HG03378 (cell line): ENCODE measurements around the gene PRPSAP1.
"Not testable (repeated sequence)": the region's sequence is repeated elsewhere in the genome, so short reads cannot be mapped to it uniquely, and the experiment has no call there.

Experiments
- ATAC-seq: cut with Tn5 transposase; IDR thresholded peaks from one replicate; pipeline ENCODE4 v1.9.1; 2021; ENCODE audit warnings: mild to moderate bottlenecking, moderate library complexity; ENCODE audit not compliant: unreplicated experiment

The PRPSAP1 gene

DNA sequence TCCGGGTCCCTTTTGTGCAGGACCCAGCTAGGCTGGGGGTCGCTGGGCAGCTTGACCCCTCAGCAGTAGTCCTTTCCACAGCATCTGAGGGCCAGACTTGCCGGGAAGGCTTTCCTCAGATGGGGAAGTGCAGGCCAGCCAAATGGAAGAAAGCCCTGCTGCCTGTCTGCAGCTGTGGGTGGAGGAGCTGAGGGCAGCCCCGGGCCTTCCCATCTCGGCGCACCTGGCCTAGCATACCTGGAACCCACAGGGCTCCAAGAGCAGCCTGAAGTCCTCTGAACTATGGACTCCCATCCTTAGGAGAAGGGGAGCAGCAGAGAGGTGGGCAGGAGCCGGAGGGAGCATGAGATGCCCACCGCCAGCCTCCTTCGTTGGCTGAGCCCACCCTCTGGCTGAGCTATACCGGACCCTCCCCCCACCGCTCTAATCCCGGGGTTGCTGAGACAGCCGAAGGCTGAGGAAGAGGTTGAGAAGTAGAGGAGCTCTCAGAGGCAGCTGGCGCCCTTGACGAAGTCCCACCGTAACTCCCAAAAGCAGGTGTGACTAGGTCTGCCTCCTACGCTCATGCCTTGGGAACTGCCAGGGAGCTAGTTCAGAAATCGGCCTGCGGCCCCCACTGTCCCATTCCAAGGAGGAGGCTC, 75.3 kb downstream of the PRPSAP1 start:
- no peak for ATAC-seq

- no peak for ATAC-seq
Observed at GRCh38 chr17:76277300-76278267, 76.1 kb downstream of the PRPSAP1 start.

DNA sequence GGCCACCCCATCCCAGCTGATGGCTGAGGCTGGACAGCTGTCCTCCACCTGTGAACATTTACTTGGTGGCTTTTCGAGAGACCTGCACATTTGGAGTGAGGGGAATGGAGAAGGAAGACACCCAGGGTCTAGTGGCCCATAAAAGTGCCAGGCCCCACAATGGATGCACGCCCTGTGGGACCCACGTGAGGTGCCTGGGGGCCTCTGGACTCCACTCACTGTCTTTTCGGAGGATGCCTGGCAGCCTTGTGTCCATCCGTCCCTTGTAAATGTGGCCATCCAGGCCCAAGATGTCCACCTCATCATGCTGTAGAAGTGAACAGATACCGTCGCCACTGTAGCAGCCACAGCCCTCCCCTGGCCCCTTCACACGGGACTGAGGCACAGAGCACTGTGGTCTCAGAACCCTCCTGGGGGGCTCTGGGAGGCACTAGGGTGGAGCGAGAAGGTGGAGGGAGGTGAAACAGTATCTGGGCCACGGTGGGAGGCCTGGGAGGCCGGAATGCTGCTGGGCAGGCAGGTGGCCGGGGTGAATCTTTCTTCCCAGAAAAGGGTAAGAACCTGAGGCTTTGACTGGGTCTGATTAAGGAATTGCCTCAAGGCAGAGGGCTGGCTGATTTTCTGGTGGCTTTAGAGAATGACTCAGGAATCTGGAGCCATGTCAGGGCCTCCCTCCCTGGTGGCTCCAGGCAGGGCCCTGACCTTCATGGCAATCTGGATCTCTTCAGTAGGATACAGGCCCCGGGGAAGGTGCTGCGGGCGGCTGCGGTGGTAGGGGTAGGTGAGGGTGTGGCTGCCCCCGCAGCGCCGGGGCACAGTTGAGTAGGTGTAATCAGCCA, 77.0 kb downstream of the PRPSAP1 start:
- no peak for ATAC-seq

- no peak for ATAC-seq
Observed at GRCh38 chr17:76276069-76276431, 77.7 kb downstream of the PRPSAP1 start.

- no peak for ATAC-seq
Observed at GRCh38 chr17:76275382-76276068, 78.2 kb downstream of the PRPSAP1 start.

GRCh38 chr17:76274112-76274956, 79.4 kb downstream of the PRPSAP1 start:
- ATAC-seq: no peak

- ATAC-seq: no peak
Observed at GRCh38 chr17:76273445-76274111, 80.1 kb downstream of the PRPSAP1 start.

DNA sequence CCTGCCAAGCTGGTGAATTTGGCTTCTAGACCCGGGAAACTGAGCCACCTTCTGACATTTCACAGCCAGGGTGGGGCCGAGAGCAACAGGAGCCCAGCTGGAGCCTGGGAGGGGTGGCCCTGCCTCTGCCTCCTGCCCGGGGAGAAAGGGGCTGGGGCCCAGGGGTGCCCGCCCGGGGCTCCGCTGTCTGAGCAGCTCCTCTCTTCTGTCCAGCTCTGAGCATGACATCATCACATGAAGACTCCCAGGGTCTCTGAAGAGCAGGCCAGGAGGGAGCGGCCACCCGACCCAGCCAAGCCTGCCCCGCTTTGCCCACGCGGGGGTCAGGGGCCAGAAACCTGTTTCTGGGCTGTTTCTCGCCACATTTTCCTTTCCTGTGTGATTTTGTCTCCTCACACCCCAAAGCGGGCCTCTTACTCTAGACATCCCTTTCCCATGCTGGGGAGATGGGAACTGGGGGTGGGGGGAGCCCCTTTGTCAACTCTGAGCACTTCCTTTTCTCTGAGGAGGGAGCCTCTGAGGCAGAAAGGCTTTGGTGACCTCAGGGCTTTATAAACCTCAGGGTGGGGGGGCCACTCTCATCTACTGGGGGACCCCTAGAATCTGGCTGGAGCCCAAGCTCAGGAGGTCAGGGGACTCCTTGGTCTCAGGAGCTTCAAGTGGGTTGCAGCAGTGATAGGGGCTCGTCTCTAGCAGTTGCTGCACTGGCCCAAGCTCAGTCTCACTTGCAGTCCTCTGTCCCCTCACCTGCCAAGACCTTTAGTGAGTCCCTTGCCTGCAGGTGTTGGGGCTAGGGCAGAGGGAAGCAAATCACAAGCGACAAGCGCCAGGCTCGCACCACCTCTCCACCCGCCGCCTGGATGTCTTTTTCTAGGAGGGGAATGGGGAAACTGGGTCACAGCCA, 80.9 kb downstream of the PRPSAP1 start:
- peak; percentile 24 for ATAC-seq

- peak; percentile 35 for ATAC-seq
Observed at GRCh38 chr17:76271669-76272540, 81.8 kb downstream of the PRPSAP1 start.

GRCh38 chr17:76270770-76271668, 82.7 kb downstream of the PRPSAP1 start:
- no peak for ATAC-seq

- no peak for ATAC-seq
Observed at GRCh38 chr17:76270127-76270592, 83.6 kb downstream of the PRPSAP1 start.

DNA sequence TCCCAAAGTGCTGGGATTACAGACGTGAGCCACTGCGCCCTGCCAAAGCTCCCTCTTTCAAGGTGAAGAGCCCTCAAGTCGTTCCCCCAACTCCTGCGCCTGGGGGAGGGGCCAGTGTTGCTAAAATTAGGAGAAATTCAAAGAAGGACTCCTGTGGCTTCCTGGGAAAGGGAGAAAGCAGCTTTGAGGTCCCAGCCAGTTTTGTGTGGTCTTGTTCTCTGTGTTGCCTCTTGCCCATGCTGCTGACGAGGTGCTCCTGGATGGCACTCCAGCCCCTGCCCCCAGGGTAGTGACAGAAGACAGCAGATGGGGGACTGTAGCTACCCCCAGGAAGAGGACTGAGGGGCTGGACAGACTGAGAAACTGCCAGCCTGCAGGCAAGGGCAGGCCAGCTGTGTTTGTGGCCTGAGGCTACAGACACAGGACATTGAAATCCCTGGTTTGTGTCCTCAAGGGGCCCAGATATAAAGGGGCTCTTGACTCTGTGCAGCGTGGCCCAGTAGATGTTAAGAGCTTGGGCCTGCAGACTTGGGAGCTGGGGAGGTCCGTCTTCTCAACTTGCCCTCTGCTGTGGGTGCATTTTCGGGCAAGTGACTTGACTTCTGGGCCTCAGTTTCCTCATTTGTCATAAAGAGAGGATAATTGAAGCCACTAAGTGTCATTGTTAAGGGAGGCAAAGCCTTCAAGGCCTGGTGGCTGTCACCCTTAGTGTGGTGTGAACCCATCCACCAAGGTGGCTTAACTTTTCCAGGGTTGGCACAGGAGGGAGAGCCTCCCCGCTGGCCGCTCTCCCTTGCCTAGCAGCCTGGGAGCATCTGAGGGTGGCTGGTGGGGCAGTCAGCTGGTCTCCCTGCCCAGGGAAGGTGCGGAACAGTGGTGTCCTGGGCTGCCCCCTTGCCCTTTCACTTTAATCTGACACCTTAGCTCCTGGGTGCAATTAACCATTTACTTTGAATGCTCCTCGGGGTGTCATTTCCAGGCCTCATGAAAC, 84.4 kb downstream of the PRPSAP1 start:
- no peak for ATAC-seq

GRCh38 chr17:76268015-76268749, 85.5 kb downstream of the PRPSAP1 start:
- ATAC-seq: no peak

- ATAC-seq: not testable (repeated sequence)
Observed at GRCh38 chr17:76267581-76268001, 86.1 kb downstream of the PRPSAP1 start.
